ENCODE data around the gene ZFPL1. TPM values are rescaled to one million over a fixed set of nuclear protein-coding genes. Genes with fewer than 3 reads are reported as not detected.
A peak's percentile ranks its signal among the peaks of the same experiment; 100 is the strongest.

Gene ZFPL1
- total RNA-seq, 2 donors from 2014 or later: 34.1 to 36.5 TPM

DNA sequence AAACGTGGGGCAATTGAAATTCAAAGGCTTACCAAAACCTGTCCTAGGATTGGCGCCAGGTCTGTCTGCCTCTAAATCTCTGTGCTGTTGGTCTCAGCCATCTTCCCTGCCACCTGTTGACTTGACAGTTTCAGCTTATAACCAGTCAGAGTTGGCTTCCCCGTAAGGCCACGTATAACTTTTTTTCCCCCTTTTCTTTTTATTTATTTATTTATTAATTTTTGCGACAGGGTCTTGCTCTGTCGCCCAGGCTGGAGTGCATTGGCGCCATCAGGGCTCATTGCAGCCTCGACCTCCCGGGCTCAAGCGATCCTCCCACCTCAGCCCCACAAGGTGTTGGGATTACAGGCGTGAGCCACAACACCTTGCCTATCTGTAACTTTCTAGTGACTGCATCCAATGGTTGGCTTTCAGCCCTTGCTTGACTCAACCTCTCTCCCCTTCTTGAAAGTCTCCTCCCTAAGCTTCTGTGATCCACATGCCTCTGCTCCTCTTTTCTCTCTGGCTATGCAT, 51.7 kb downstream of the ZFPL1 start:
- H3K4me1 Mint-ChIP-seq (ENCODE audit: low read depth in 2 of 2): peaks cover 27 to 42% of the 10 kb centered on the region in 2 donors
- H3K4me3 Mint-ChIP-seq: peak overlapping the region; percentile 87
- H3K9me3 Mint-ChIP-seq: no peaks in the 10 kb centered on the region

DNA sequence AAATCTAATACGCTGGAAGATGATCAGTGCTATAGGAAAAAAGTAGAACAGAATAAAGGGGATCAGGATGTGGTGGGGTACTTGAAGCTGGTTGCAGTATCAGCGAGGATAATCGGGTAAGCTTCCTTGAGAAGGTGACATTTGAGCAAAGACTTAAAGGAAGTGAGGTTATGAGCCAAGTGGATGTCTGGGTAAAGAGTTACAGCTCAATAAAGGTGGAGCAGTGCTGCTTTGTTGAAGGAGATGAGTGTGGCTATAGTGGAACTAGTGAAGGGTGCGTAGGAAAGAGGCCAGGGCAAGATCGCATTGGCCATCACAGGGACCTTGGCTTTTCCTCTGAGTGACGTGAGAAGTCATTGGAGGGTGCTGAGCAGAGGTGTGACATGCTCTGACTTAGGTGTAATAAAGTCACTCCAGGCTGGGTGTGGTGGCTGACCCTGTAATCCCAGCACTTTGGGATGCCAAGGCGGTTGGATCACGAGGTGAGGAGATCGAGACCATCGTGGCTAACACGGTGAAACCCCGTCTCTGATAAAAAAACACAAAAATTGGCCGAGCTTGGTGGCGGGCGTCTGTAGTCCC, 52.6 kb downstream of the ZFPL1 start:
- H3K36me3 Mint-ChIP-seq: no peaks in the 10 kb centered on the region
- H3K27me3 Mint-ChIP-seq: peaks cover 0 to 1% of the 10 kb centered on the region in 2 donors
- DNase-seq (ENCODE audit: low spot score) (no peak), ATAC-seq (no peak)
- peak overlapping the region; percentile 99 to 100 for H3K27ac Mint-ChIP-seq
- peak overlapping the region; percentile 87 for H3K4me3 Mint-ChIP-seq
- H3K4me1 Mint-ChIP-seq (ENCODE audit: low read depth in 2 of 2): peaks cover 27 to 36% of the 10 kb centered on the region in 2 donors
- H3K9me3 Mint-ChIP-seq: no peaks in the 10 kb centered on the region

More for the DNA sequence above, 51.7 kb downstream of the ZFPL1 start:
- Mint-ChIP-seq H3K27ac (peak overlapping the region; percentile 99 to 100), H3K36me3 (no peaks in the 10 kb centered on the region), H3K27me3 (no peaks in the 10 kb centered on the region)
- no peak for DNase-seq (ENCODE audit: low spot score)
- no peak for ATAC-seq

Other genes starting within 250 kb of the ZFPL1 start
- 1 to 10 TPM in 1 of 2 donors, under 1 TPM in 1; 0.59 to 1.9 TPM for gene CDC42BPG, start 239.6 kb upstream of the ZFPL1 start, total RNA-seq
- 100 to 1,000 TPM; 202 to 235 TPM for gene EHD1, start 205.6 kb upstream of the ZFPL1 start, total RNA-seq
- gene ATG2A, start 167.0 kb upstream of the ZFPL1 start, total RNA-seq: 10 to 100 TPM; 24.1 to 31.9 TPM
- gene PPP2R5B, start 159.5 kb upstream of the ZFPL1 start, total RNA-seq: 10 to 100 TPM; 32.6 to 35.6 TPM
- not detected for gene GPHA2, start 148.3 kb upstream of the ZFPL1 start, total RNA-seq
- gene MAJIN, start 112.1 kb upstream of the ZFPL1 start, total RNA-seq: not detected
- gene BATF2, start 87.3 kb upstream of the ZFPL1 start, total RNA-seq: not detected
- gene ARL2, start 70.1 kb upstream of the ZFPL1 start, total RNA-seq: 10 to 100 TPM; 29.4 to 50.5 TPM
- gene SNX15, start 56.8 kb upstream of the ZFPL1 start, total RNA-seq: 10 to 100 TPM; 14.1 to 28.2 TPM
- gene SAC3D1, start 43.0 kb upstream of the ZFPL1 start, total RNA-seq: 10 to 100 TPM in 1 of 2 donors, 1 to 10 TPM in 1; 7.6 to 18.5 TPM
- gene NAALADL1, start 25.7 kb upstream of the ZFPL1 start, total RNA-seq: 10 to 100 TPM; 14.2 to 34.7 TPM
- gene CDCA5, start 182 bp upstream of the ZFPL1 start, total RNA-seq: 100 to 1,000 TPM in 1 of 2 donors, 10 to 100 TPM in 1; 59.2 to 140 TPM
- gene VPS51, start 12.0 kb downstream of the ZFPL1 start, total RNA-seq: 100 to 1,000 TPM; 132 to 149 TPM
- 10 to 100 TPM; 18.6 to 30.7 TPM for gene TM7SF2, start 27.6 kb downstream of the ZFPL1 start, total RNA-seq
- 10 to 100 TPM in 1 of 2 donors, 1 to 10 TPM in 1; 9.8 to 23.7 TPM for gene ZNHIT2, start 33.5 kb downstream of the ZFPL1 start, total RNA-seq
- gene FAU, start 37.9 kb downstream of the ZFPL1 start, total RNA-seq: 100 to 1,000 TPM; 681 to 986 TPM
- 10 to 100 TPM; 77.8 to 80.4 TPM for gene MRPL49, start 38.1 kb downstream of the ZFPL1 start, total RNA-seq
- gene SYVN1, start 50.3 kb downstream of the ZFPL1 start, total RNA-seq: 10 to 100 TPM; 78.8 to 80.1 TPM
- gene SPDYC, start 86.0 kb downstream of the ZFPL1 start, total RNA-seq: not detected
- 100 to 1,000 TPM; 141 to 146 TPM for gene CAPN1, start 97.7 kb downstream of the ZFPL1 start, total RNA-seq
- 10 to 100 TPM; 56.8 to 80.9 TPM for gene POLA2, start 177.7 kb downstream of the ZFPL1 start, total RNA-seq
- gene CDC42EP2, start 230.6 kb downstream of the ZFPL1 start, total RNA-seq: 1 to 10 TPM in 1 of 2 donors, not detected in 1; 1.7 TPM
- gene DPF2, start 249.6 kb downstream of the ZFPL1 start, total RNA-seq: 10 to 100 TPM; 61.8 to 82.5 TPM